ENCODE results near the gene KRTAP3-1.
"Not testable (repeated sequence)": the region's sequence is repeated elsewhere in the genome, so short reads cannot be mapped to it uniquely, and the experiment has no call there.

The KRTAP3-1 gene

GRCh38 chr17:41013181-41013580 is 4.3 kb upstream of the KRTAP3-1 start:
- no peak overlapping the region for H3K27ac ChIP-seq (ENCODE audit: low read length)
- H3K36me3 ChIP-seq (ENCODE audit: insufficient read depth, low read depth, low read length), result no peaks in the 10 kb centered on the region
- peaks cover 8% of the 10 kb centered on the region; the same call in 1 of the 2 replicates for H3K4me1 ChIP-seq (ENCODE audit: insufficient read depth, low read length)
- H3K4me3 ChIP-seq (ENCODE audit: low read length), result no peak overlapping the region
- H3K9ac ChIP-seq (ENCODE audit: low read depth, low read length), result no peak overlapping the region
- H3K9me3 ChIP-seq (ENCODE audit: insufficient read depth, low read depth, low read length), result no peaks in the 10 kb centered on the region
- no peaks in the 10 kb centered on the region for H3K27me3 ChIP-seq (ENCODE audit: insufficient read depth, low read length)

- Histone ChIP-seq H3K27ac (ENCODE audit: low read length) (no peak overlapping the region), H3K9me3 (ENCODE audit: insufficient read depth, low read depth, low read length) (no peaks in the 10 kb centered on the region; the same call in 1 of the 2 replicates), H3K36me3 (ENCODE audit: insufficient read depth, low read depth, low read length) (no peaks in the 10 kb centered on the region), H3K9ac (ENCODE audit: low read depth, low read length) (no peak overlapping the region), H3K27me3 (ENCODE audit: insufficient read depth, low read length) (no peaks in the 10 kb centered on the region), H3K4me1 (ENCODE audit: insufficient read depth, low read length) (peaks cover 8% of the 10 kb centered on the region; the same call in 1 of the 2 replicates), H3K4me3 (ENCODE audit: low read length) (no peak overlapping the region)
Observed at GRCh38 chr17:41012326-41013120, 3.6 kb upstream of the KRTAP3-1 start.

GRCh38 chr17:41010441-41010840 is 1.5 kb upstream of the KRTAP3-1 start:
- Histone ChIP-seq H3K9ac (ENCODE audit: low read depth, low read length) (no peak overlapping the region), H3K4me3 (ENCODE audit: low read length) (no peak overlapping the region), H3K4me1 (ENCODE audit: insufficient read depth, low read length) (peaks cover 8% of the 10 kb centered on the region; the same call in 1 of the 2 replicates), H3K36me3 (ENCODE audit: insufficient read depth, low read depth, low read length) (no peaks in the 10 kb centered on the region), H3K27ac (ENCODE audit: low read length) (no peak overlapping the region), H3K9me3 (ENCODE audit: insufficient read depth, low read depth, low read length) (no peaks in the 10 kb centered on the region; the same call in 1 of the 2 replicates), H3K27me3 (ENCODE audit: insufficient read depth, low read length) (no peaks in the 10 kb centered on the region)

GRCh38 chr17:41009936-41010335 is 1.0 kb upstream of the KRTAP3-1 start:
- Histone ChIP-seq H3K9ac (ENCODE audit: low read depth, low read length) (no peak overlapping the region), H3K27me3 (ENCODE audit: insufficient read depth, low read length) (no peaks in the 10 kb centered on the region), H3K4me3 (ENCODE audit: low read length) (no peak overlapping the region), H3K36me3 (ENCODE audit: insufficient read depth, low read depth, low read length) (no peaks in the 10 kb centered on the region), H3K9me3 (ENCODE audit: insufficient read depth, low read depth, low read length) (no peaks in the 10 kb centered on the region; the same call in 1 of the 2 replicates), H3K4me1 (ENCODE audit: insufficient read depth, low read length) (peaks cover 8% of the 10 kb centered on the region; the same call in 1 of the 2 replicates), H3K27ac (ENCODE audit: low read length) (no peak overlapping the region)

GRCh38 chr17:41009301-41009760 is 403 bp upstream of the KRTAP3-1 start:
- H3K4me1 ChIP-seq (ENCODE audit: insufficient read depth, low read length), result peaks cover 8% of the 10 kb centered on the region; the same call in 1 of the 2 replicates
- H3K27me3 ChIP-seq (ENCODE audit: insufficient read depth, low read length), result no peaks in the 10 kb centered on the region
- no peak overlapping the region for H3K9ac ChIP-seq (ENCODE audit: low read depth, low read length)
- H3K9me3 ChIP-seq (ENCODE audit: insufficient read depth, low read depth, low read length), result no peaks in the 10 kb centered on the region; the same call in 1 of the 2 replicates
- H3K36me3 ChIP-seq (ENCODE audit: insufficient read depth, low read depth, low read length), result no peaks in the 10 kb centered on the region
- H3K4me3 ChIP-seq (ENCODE audit: low read length), result no peak overlapping the region
- H3K27ac ChIP-seq (ENCODE audit: low read length), result no peak overlapping the region

GRCh38 chr17:41004397-41004796 is 4.5 kb downstream of the KRTAP3-1 start:
- no peak overlapping the region for H3K9ac ChIP-seq (ENCODE audit: low read depth, low read length)
- H3K4me3 ChIP-seq (ENCODE audit: low read length), result no peak overlapping the region
- H3K9me3 ChIP-seq (ENCODE audit: insufficient read depth, low read depth, low read length), result no peaks in the 10 kb centered on the region; the same call in 1 of the 2 replicates
- peaks cover 3% of the 10 kb centered on the region; the same call in 1 of the 2 replicates for H3K4me1 ChIP-seq (ENCODE audit: insufficient read depth, low read length)
- no peaks in the 10 kb centered on the region for H3K36me3 ChIP-seq (ENCODE audit: insufficient read depth, low read depth, low read length)
- no peak overlapping the region for H3K27ac ChIP-seq (ENCODE audit: low read length)
- no peaks in the 10 kb centered on the region for H3K27me3 ChIP-seq (ENCODE audit: insufficient read depth, low read length)

GRCh38 chr17:41003926-41004325 is 5.0 kb downstream of the KRTAP3-1 start:
- Histone ChIP-seq H3K36me3 (ENCODE audit: insufficient read depth, low read depth, low read length) (no peaks in the 10 kb centered on the region), H3K4me1 (ENCODE audit: insufficient read depth, low read length) (no peaks in the 10 kb centered on the region), H3K9me3 (ENCODE audit: insufficient read depth, low read depth, low read length) (no peaks in the 10 kb centered on the region; the same call in 1 of the 2 replicates), H3K27me3 (ENCODE audit: insufficient read depth, low read length) (no peaks in the 10 kb centered on the region), H3K9ac (ENCODE audit: low read depth, low read length) (no peak overlapping the region), H3K27ac (ENCODE audit: low read length) (no peak overlapping the region), H3K4me3 (ENCODE audit: low read length) (no peak overlapping the region)

- Histone ChIP-seq H3K27me3 (ENCODE audit: insufficient read depth, low read length) (no peaks in the 10 kb centered on the region), H3K4me1 (ENCODE audit: insufficient read depth, low read length) (no peaks in the 10 kb centered on the region), H3K36me3 (ENCODE audit: insufficient read depth, low read depth, low read length) (no peaks in the 10 kb centered on the region), H3K9me3 (ENCODE audit: insufficient read depth, low read depth, low read length) (no peaks in the 10 kb centered on the region; the same call in 1 of the 2 replicates), H3K27ac (ENCODE audit: low read length) (no peak overlapping the region), H3K9ac (ENCODE audit: low read depth, low read length) (no peak overlapping the region; the same call in 1 of the 2 replicates), H3K4me3 (ENCODE audit: low read length) (no peak overlapping the region)
Observed at GRCh38 chr17:41002814-41003213, 6.1 kb downstream of the KRTAP3-1 start.

GRCh38 chr17:41001795-41002194 is 7.1 kb downstream of the KRTAP3-1 start:
- Histone ChIP-seq H3K4me3 (ENCODE audit: low read length) (no peak overlapping the region), H3K4me1 (ENCODE audit: insufficient read depth, low read length) (no peaks in the 10 kb centered on the region), H3K9me3 (ENCODE audit: insufficient read depth, low read depth, low read length) (no peaks in the 10 kb centered on the region), H3K9ac (ENCODE audit: low read depth, low read length) (no peak overlapping the region), H3K36me3 (ENCODE audit: insufficient read depth, low read depth, low read length) (no peaks in the 10 kb centered on the region), H3K27ac (ENCODE audit: low read length) (no peak overlapping the region), H3K27me3 (ENCODE audit: insufficient read depth, low read length) (no peaks in the 10 kb centered on the region)

- not testable (repeated sequence) for H3K27ac ChIP-seq (ENCODE audit: low read length); H3K36me3 ChIP-seq (ENCODE audit: insufficient read depth, low read depth, low read length); H3K9me3 ChIP-seq (ENCODE audit: insufficient read depth, low read depth, low read length); H3K27me3 ChIP-seq (ENCODE audit: insufficient read depth, low read length); H3K4me3 ChIP-seq (ENCODE audit: low read length); H3K9ac ChIP-seq (ENCODE audit: low read depth, low read length); H3K4me1 ChIP-seq (ENCODE audit: insufficient read depth, low read length)
Observed at GRCh38 chr17:40999563-40999962, 9.4 kb downstream of the KRTAP3-1 start, which contains the start of gene KRTAP3-2. Gene KRTAP3-2 (minus strand): TSS chr17:40999906. CDS start chr17:40999853, 53 bp downstream.

GRCh38 chr17:40997361-40997760 is 11.6 kb downstream of the KRTAP3-1 start:
- Histone ChIP-seq H3K4me3 (ENCODE audit: low read length) (no peak overlapping the region), H3K36me3 (ENCODE audit: insufficient read depth, low read depth, low read length) (no peaks in the 10 kb centered on the region), H3K9me3 (ENCODE audit: insufficient read depth, low read depth, low read length) (no peaks in the 10 kb centered on the region)

GRCh38 chr17:40996829-40997228 is 12.1 kb downstream of the KRTAP3-1 start:
- H3K4me1 ChIP-seq (ENCODE audit: insufficient read depth, low read length), result no peaks in the 10 kb centered on the region
- no peaks in the 10 kb centered on the region for H3K36me3 ChIP-seq (ENCODE audit: insufficient read depth, low read depth, low read length)
- H3K27me3 ChIP-seq (ENCODE audit: insufficient read depth, low read length), result no peaks in the 10 kb centered on the region
- no peaks in the 10 kb centered on the region for H3K9me3 ChIP-seq (ENCODE audit: insufficient read depth, low read depth, low read length)
- no peak overlapping the region for H3K9ac ChIP-seq (ENCODE audit: low read depth, low read length)
- H3K27ac ChIP-seq (ENCODE audit: low read length), result no peak overlapping the region
- H3K4me3 ChIP-seq (ENCODE audit: low read length), result no peak overlapping the region

More at GRCh38 chr17:40997361-40997760, 11.6 kb downstream of the KRTAP3-1 start:
- no peak overlapping the region for H3K9ac ChIP-seq (ENCODE audit: low read depth, low read length)
- H3K27me3 ChIP-seq (ENCODE audit: insufficient read depth, low read length), result no peaks in the 10 kb centered on the region
- no peak overlapping the region for H3K27ac ChIP-seq (ENCODE audit: low read length)
- no peaks in the 10 kb centered on the region for H3K4me1 ChIP-seq (ENCODE audit: insufficient read depth, low read length)

Data from iPS-20b (cell line).